GM19240 (cell line): Measurements from ENCODE around the gene CRYBB2.
"Not testable (repeated sequence)": the region's sequence is repeated elsewhere in the genome, so short reads cannot be mapped to it uniquely, and the experiment has no call there.

Source experiments
- DNase-seq: peaks from one replicate; pipeline ENCODE4 v3.0.0; 2011; ENCODE audit warnings: low spot score; ENCODE audit not compliant: insufficient read length

Gene CRYBB2

GRCh38 chr22:25199731-25200520 lies 19.5 kb upstream of the CRYBB2 start, which contains the start of gene CRYBB3:
TSS of gene CRYBB3 (plus strand) at chr22:25199858. CDS start at chr22:25201397, 1,539 bp downstream.
- no peak for DNase-seq

GRCh38 chr22:25200967-25201366 lies 18.5 kb upstream of the CRYBB2 start:
- no peak for DNase-seq

GRCh38 chr22:25201557-25202273 lies 17.7 kb upstream of the CRYBB2 start:
- no peak for DNase-seq

- DNase-seq: peak; percentile 70
These were observed 17.0 kb upstream of the CRYBB2 start for GRCh38 chr22:25202290-25202921.

- DNase-seq: no peak
These were observed 16.4 kb upstream of the CRYBB2 start for GRCh38 chr22:25203082-25203481.

GRCh38 chr22:25204547-25204946 lies 14.9 kb upstream of the CRYBB2 start:
- not testable (repeated sequence) for DNase-seq

GRCh38 chr22:25205847-25206246 lies 13.6 kb upstream of the CRYBB2 start:
- no peak for DNase-seq

- DNase-seq: no peak
These were observed 12.4 kb upstream of the CRYBB2 start for GRCh38 chr22:25206998-25207397.

- no peak for DNase-seq
These were observed 11.8 kb upstream of the CRYBB2 start for GRCh38 chr22:25207553-25208157.

GRCh38 chr22:25208328-25208727 lies 11.1 kb upstream of the CRYBB2 start:
- DNase-seq: no peak

GRCh38 chr22:25208743-25209505 lies 10.5 kb upstream of the CRYBB2 start:
- DNase-seq: no peak

- DNase-seq: no peak
These were observed 8.6 kb upstream of the CRYBB2 start for GRCh38 chr22:25210793-25211192.

GRCh38 chr22:25212337-25212736 lies 7.1 kb upstream of the CRYBB2 start:
- no peak for DNase-seq

GRCh38 chr22:25213221-25213620 lies 6.2 kb upstream of the CRYBB2 start:
- no peak for DNase-seq

GRCh38 chr22:25216230-25216629 lies 3.2 kb upstream of the CRYBB2 start:
- DNase-seq: no peak

- DNase-seq: no peak
These were observed 556 bp downstream of the CRYBB2 start for GRCh38 chr22:25219948-25220442.

GRCh38 chr22:25221790-25222189 lies 2.4 kb downstream of the CRYBB2 start:
- no peak for DNase-seq

- DNase-seq: no peak
These were observed 3.9 kb downstream of the CRYBB2 start for GRCh38 chr22:25223269-25223850.

GRCh38 chr22:25228822-25229221 lies 9.4 kb downstream of the CRYBB2 start:
- DNase-seq: no peak

GRCh38 chr22:25230760-25231159 lies 11.3 kb downstream of the CRYBB2 start:
- not testable (repeated sequence) for DNase-seq
